Activated CD4-positive, alpha-beta T cell treated with anti-CD3 and anti-CD28 coated beads, Interleukin-2, amount 50 U/mL, for 1 hour (primary cell): ENCODE measurements around the gene NOL3.
"Not testable (repeated sequence)": the region's sequence is repeated elsewhere in the genome, so short reads cannot be mapped to it uniquely, and the experiment has no call there.

ENCODE experiments used
- DNase-seq: peaks from one replicate; pipeline ENCODE4 v3.0.0-alpha.2; 2020

NOL3 gene

DNA sequence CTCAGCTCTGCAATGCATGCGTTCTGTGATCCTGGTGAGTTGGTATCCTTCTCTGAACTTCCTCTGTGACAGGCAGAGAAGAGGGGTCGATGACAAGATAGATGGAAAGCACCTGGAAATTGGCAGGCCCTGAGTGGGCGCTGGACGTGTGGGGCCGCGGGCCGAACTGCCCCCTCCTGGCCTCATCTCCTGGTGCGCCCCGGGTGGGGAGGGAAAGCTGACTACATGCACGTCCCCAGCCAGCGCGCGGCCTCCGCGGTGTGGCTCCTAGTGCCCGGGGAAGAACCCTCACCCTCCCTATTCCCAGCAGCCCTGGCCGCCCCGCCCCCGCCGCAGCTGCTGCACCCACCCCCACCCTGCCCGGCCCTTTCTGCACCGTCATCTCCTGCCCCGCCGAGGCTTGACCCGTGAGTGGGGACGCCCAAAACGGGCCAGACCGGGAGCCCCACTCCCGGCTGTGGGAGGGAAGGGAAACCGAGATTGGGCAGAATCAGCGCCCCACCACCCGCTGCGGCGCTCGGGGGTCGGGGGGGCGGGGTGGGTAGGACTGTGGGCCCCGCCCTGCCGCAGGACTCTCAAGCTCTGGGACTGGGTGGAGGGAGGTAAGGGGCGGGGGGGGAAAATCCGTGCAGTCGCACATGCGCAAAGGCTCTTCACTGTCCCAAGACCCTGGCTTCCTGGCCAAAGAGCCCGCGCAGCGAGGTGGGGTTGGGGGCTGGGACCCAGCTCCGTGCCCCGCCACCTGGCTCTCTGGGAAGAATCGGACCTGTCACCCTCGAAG, at the start of gene NOL3:
Gene NOL3, plus strand, starts transcription at position 371 of the 781 bp plus-strand sequence.
- DNase-seq: no peak

DNA sequence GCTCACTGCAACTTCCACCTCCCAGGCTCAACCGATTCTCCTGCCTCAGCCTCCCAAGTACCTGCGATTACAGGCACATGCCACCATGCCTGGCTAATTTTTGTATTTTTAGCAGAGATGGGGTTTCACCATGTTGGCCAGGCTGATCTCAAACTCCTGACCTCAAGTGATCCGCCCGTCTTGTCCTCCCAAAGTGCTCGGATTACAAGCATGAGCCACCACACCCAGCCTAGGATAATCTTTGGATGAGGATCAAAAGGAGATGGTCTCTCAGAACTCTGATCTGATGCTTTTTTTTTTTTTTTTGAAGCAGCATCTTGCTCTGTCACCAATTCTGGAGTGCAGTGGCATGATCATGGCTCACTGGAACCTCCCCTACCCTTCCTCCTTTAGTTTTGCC, 47.5 kb upstream of the NOL3 start:
- DNase-seq: not testable (repeated sequence)

- DNase-seq: no peak
These were observed 41.9 kb upstream of the NOL3 start for GRCh38 chr16:67128417-67128816.

DNA sequence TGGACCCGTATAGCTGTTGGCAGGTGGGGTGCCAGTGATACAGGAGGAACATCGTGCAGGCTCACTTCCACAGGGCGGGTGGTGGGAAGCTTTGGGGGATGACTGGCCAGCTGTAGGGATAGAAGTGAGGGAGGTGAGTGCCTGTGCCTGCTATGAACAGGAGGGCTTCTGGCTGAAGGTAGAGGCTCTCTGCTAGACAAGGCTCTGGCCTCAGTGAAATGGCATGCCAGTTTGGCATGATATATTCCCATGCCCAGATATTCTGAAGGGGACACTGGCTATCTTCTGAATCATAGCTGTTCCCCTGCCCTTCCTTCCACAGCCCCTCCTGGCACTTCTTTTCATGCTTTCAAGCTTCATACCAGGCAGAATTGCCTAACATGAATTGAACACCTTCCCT, 41.5 kb upstream of the NOL3 start:
- no peak for DNase-seq

- DNase-seq: no peak
These were observed 40.9 kb upstream of the NOL3 start for GRCh38 chr16:67129422-67129821.

DNA sequence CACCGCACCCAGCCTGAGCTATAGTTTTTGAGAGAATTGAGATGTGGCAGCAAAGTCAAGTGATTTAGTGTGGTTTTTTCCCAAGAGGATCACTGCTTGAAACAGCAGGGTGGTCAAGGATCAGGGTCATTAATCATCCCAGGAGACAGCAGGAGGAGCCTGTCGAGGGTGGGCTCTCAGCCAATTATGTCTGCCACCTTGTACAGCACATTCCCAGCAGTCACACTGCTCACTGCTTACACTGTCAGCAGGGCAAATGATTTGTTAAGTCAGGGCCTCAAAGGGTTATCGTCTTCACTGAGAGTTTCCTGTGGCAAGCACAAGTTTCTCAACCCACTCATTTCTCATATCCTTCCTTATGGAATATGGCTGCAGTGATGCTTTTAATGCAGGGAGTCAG, 32.7 kb upstream of the NOL3 start:
- DNase-seq: no peak

- no peak for DNase-seq
These were observed 28.9 kb upstream of the NOL3 start for GRCh38 chr16:67141391-67141790.

DNA sequence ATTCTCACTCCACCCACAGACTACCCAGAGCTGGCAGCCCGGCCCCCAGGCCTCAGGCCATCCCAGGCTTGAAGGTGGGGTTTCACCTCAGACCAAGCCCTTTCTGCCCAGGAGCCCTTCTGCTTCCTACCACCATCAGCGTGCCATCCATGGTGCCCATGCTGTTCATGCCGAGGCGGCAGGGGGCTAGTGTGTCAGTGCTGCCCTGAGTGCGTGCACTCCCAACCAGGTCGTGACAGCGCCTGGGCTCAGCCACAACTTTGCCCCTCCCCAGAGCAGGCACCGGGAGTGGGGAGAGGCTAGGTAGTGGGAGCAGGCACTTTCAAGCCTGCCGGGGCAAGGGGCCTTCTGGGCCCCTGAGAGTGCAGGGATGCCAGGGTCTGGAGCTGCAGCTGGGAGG, 28.0 kb upstream of the NOL3 start:
- no peak for DNase-seq

GRCh38 chr16:67144943-67145342, 25.4 kb upstream of the NOL3 start:
- no peak for DNase-seq

- no peak for DNase-seq
These were observed 24.6 kb upstream of the NOL3 start for GRCh38 chr16:67145746-67146145.

- no peak for DNase-seq
These were observed 23.6 kb upstream of the NOL3 start for GRCh38 chr16:67146523-67147357.

GRCh38 chr16:67147437-67148140, 22.7 kb upstream of the NOL3 start:
- DNase-seq: no peak

DNA sequence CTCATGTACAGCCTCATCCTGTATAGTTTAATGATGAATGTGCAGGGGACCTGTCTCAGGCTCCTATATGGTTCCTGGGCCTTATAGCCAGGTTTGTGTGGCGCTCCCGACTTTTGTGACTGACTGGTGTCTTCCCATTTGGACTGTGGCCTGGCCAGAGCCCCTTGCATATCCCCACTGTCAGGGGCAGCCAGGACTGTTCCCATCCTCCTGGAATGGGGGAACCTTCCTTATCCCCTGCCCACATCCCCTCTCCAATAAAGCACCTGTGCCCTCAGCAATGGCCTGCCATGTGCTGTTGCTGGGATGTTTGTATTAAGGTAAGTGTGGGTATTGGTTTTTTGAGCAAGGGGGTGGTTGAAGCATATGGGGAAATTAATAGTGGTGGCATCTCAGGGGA, 22.1 kb upstream of the NOL3 start:
- DNase-seq: no peak

- DNase-seq: no peak
These were observed 21.6 kb upstream of the NOL3 start for GRCh38 chr16:67148656-67149275.

- DNase-seq: no peak
These were observed 20.9 kb upstream of the NOL3 start for GRCh38 chr16:67149276-67150046.

- DNase-seq: no peak
These were observed 20.1 kb upstream of the NOL3 start for GRCh38 chr16:67150047-67150832.

DNA sequence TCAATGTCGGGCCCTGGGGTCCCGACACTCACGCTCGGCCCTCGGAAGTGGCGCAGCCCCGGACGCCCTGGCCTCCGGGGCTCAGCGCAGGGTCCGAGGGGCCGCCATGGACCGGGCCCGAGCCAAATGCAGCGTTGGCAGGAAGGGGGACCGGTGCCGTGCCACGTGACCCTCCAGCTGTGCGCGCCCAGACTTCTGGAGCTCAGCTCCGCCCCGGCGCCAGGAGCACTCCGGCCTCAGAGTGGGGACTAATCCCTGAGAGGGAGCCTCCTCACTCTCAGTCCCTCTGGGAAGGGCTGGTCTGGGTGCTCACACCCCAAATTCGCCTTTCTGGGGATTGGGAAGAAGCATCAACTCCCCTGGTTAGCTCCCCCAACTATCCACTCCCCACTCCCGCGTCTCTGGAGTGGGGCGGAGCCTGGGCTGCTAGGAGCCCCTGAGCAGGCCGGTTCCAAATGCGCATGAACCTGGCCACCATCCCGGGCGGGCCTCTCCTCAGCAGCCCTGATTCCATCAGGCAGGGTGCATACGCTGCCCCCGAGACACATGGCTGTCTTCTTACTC, 19.4 kb upstream of the NOL3 start, which contains the start of gene B3GNT9:
Gene B3GNT9, minus strand, starts transcription at position 166 of the 564 bp plus-strand sequence. CDS start 513 bp downstream, outside the sequence.
- DNase-seq: no peak

GRCh38 chr16:67151431-67152097, 18.8 kb upstream of the NOL3 start:
- no peak for DNase-seq

DNA sequence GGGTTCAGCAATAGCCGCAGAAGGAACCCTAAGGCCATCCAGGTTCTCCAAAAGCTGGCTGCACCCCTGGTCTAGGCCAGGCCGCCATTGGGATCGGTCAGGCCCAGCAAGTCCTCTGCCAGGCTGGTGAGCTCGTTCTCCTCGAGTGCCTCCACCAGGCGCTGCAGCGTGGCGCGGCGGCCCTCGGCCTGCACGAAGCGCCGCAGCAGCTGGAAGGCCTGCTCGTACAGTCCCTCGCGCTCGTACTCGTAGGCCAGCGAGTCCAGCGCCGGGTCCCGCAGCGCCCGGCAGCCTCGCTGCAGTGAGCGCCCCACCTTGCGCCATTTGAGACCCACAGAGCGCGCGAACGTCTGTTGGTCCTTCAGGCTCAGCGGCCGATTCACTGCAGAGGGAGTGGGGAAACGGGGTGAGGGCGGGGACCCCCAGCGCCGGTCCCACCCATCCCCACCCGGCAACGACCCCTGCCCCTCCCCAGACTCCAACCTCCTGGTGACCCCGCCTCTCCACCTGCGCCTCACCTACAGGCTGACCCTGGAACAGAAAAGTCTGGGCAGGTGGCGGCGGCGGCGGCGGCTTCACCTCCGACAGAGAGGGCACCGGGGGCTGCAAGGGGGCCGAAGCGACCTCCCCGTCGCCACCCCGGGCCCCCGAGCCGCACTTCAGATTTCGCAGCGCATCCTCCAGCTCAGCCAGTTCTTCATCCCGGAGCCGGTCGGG, 15.6 kb upstream of the NOL3 start:
- no peak for DNase-seq
